ENCODE data around the gene VEGFA. TPM values are rescaled to one million over a fixed set of nuclear protein-coding genes. Genes with fewer than 3 reads are reported as not detected.

Gene VEGFA
- polyA plus RNA-seq, 1 donor from 2014 or later: 7.3 TPM

GRCh38 chr6:43725643-43726580 is 44.1 kb upstream of the VEGFA start:
- TF ChIP-seq CTCF (IDR thresholded peaks at IDR 0.05; ENCODE audit: poor library complexity, severe bottlenecking) (no peak), RAD21 (conservative IDR thresholded peaks at IDR 0.05) (no peak), EP300 (conservative IDR thresholded peaks at IDR 0.05; ENCODE audit: poor library complexity, severe bottlenecking) (no peak), EZH2 (IDR thresholded peaks at IDR 0.05; ENCODE audit: borderline replicate concordance, insufficient read depth, low read length, poor library complexity, severe bottlenecking) (no peak), POLR2AphosphoS5 (IDR thresholded peaks at IDR 0.05) (no peak), REST (IDR thresholded peaks at IDR 0.05; ENCODE audit: borderline replicate concordance) (no peak)
- H3K27me3 ChIP-seq (ENCODE audit: insufficient read depth, low read depth, low read length): no peaks in the 10 kb centered on the region
- H3F3A ChIP-seq (ENCODE audit: insufficient read depth, low read length, poor library complexity, severe bottlenecking): no peaks in the 10 kb centered on the region
- no peaks in the 10 kb centered on the region for H4K20me1 ChIP-seq (ENCODE audit: insufficient read depth)
- H2AFZ ChIP-seq (ENCODE audit: low read depth, low read length): no peak overlapping the region
- H3K9me3 ChIP-seq (ENCODE audit: low read length): no peaks in the 10 kb centered on the region
- no peak overlapping the region for H3K9ac ChIP-seq (ENCODE audit: low read length)
- H3K36me3 ChIP-seq (ENCODE audit: insufficient read depth, low read length): no peaks in the 10 kb centered on the region
- no peak overlapping the region for H3K4me2 ChIP-seq (ENCODE audit: low read length)
- H3K4me3 ChIP-seq (ENCODE audit: low read length): no peak overlapping the region
- H3K27ac ChIP-seq (ENCODE audit: low read length): no peak overlapping the region
- H3K79me2 ChIP-seq (replicated peaks; ENCODE audit: insufficient read depth, low read length): no peaks in the 10 kb centered on the region
- no peaks in the 10 kb centered on the region for H3K9me2 ChIP-seq (ENCODE audit: insufficient read depth, low read length)

GRCh38 chr6:43727634-43728033 is 42.4 kb upstream of the VEGFA start:
- Histone ChIP-seq H3K4me3 (ENCODE audit: low read length) (no peak overlapping the region), H2AFZ (ENCODE audit: low read depth, low read length) (no peak overlapping the region), H3K4me2 (ENCODE audit: low read length) (no peak overlapping the region), H3K36me3 (ENCODE audit: insufficient read depth, low read length) (no peaks in the 10 kb centered on the region), H3K9me2 (ENCODE audit: insufficient read depth, low read length) (no peaks in the 10 kb centered on the region), H3K27me3 (ENCODE audit: insufficient read depth, low read depth, low read length) (no peaks in the 10 kb centered on the region), H3K79me2 (replicated peaks; ENCODE audit: insufficient read depth, low read length) (no peaks in the 10 kb centered on the region), H4K20me1 (ENCODE audit: insufficient read depth) (no peaks in the 10 kb centered on the region), H3K9ac (ENCODE audit: low read length) (no peak overlapping the region), H3K9me3 (ENCODE audit: low read length) (no peaks in the 10 kb centered on the region), H3F3A (ENCODE audit: insufficient read depth, low read length, poor library complexity, severe bottlenecking) (no peaks in the 10 kb centered on the region), H3K27ac (ENCODE audit: low read length) (no peak overlapping the region)
- TF ChIP-seq SMC3 (conservative IDR thresholded peaks at IDR 0.05; ENCODE audit: poor library complexity): no peak
- no peak for TF ChIP-seq CTCF (IDR thresholded peaks at IDR 0.05; ENCODE audit: poor library complexity, severe bottlenecking)
- no peak for TF ChIP-seq POLR2AphosphoS5 (IDR thresholded peaks at IDR 0.05)
- TF ChIP-seq RAD21 (conservative IDR thresholded peaks at IDR 0.05): no peak
- TF ChIP-seq TAF1 (IDR thresholded peaks at IDR 0.05; ENCODE audit: low read depth): no peak
- no peak for TF ChIP-seq EP300 (conservative IDR thresholded peaks at IDR 0.05; ENCODE audit: poor library complexity, severe bottlenecking)
- TF ChIP-seq REST (IDR thresholded peaks at IDR 0.05; ENCODE audit: borderline replicate concordance): no peak
- TF ChIP-seq MXI1 (conservative IDR thresholded peaks at IDR 0.05; ENCODE audit: poor library complexity, severe bottlenecking): no peak
- no peak for TF ChIP-seq EZH2 (IDR thresholded peaks at IDR 0.05; ENCODE audit: borderline replicate concordance, insufficient read depth, low read length, poor library complexity, severe bottlenecking)

Measured in neural cell (in vitro differentiated cells).